Measurements from ENCODE around the gene GJB4. TPM values are rescaled to one million over a fixed set of nuclear protein-coding genes. Genes with fewer than 3 reads are reported as not detected.

The GJB4 gene
- total RNA-seq, 1 donor = not detected

GRCh38 chr1:34796990-34797389, 37.5 kb downstream of the GJB4 start:
- H2AFZ ChIP-seq (ENCODE audit: low read length) = no peak overlapping the region
- H3K79me2 ChIP-seq (ENCODE audit: insufficient read depth, low read length) = no peaks in the 10 kb centered on the region
- TF ChIP-seq, protein P1, sequence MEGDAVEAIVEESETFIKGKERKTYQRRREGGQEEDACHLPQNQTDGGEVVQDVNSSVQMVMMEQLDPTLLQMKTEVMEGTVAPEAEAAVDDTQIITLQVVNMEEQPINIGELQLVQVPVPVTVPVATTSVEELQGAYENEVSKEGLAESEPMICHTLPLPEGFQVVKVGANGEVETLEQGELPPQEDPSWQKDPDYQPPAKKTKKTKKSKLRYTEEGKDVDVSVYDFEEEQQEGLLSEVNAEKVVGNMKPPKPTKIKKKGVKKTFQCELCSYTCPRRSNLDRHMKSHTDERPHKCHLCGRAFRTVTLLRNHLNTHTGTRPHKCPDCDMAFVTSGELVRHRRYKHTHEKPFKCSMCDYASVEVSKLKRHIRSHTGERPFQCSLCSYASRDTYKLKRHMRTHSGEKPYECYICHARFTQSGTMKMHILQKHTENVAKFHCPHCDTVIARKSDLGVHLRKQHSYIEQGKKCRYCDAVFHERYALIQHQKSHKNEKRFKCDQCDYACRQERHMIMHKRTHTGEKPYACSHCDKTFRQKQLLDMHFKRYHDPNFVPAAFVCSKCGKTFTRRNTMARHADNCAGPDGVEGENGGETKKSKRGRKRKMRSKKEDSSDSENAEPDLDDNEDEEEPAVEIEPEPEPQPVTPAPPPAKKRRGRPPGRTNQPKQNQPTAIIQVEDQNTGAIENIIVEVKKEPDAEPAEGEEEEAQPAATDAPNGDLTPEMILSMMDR (IDR thresholded peaks at IDR 0.05; ENCODE audit: extremely low read depth, low read depth, low read length) = no peak
- H3K4me2 ChIP-seq (ENCODE audit: insufficient read depth, low read length) = no peak overlapping the region
- no peaks in the 10 kb centered on the region for H3K9me3 ChIP-seq (ENCODE audit: low read depth, low read length)
- H3K27me3 ChIP-seq (ENCODE audit: insufficient read depth, low read length) = peaks cover 15% of the 10 kb centered on the region
- H3K4me1 ChIP-seq (ENCODE audit: insufficient read depth, low read length) = peaks cover 5% of the 10 kb centered on the region
- H3K27ac ChIP-seq (ENCODE audit: low read depth, low read length) = no peak overlapping the region
- no peak overlapping the region for H3K4me3 ChIP-seq (ENCODE audit: insufficient read depth, low read length)
- H3K36me3 ChIP-seq (ENCODE audit: insufficient read depth, low read length) = no peaks in the 10 kb centered on the region
- peaks cover 2% of the 10 kb centered on the region for H4K20me1 ChIP-seq (ENCODE audit: insufficient read depth, low read length)
- no peak for DNase-seq (ENCODE audit: insufficient read length, low spot score, missing footprints)

DNA sequence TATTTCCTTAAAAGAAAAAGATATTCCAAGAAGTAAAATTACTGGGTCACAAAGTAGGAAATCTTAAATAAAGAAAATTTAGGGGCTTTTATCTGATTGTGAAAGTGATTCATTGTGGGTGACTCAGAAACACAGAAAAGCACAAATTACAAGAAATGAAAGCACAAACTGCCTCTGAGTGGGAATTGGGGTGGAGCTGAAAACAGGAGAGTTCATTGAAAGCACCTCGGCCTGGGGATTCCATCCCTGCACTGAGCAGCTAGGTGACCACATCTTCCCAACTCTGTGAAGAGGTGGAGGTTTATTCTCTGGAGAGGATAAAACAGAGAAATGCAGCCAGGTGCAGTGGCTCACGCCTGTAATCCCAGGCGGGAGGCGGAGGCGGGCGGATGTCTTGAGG, 40.7 kb downstream of the GJB4 start:
- Histone ChIP-seq H3K27ac (ENCODE audit: low read depth, low read length) (no peak overlapping the region), H3K36me3 (ENCODE audit: insufficient read depth, low read length) (no peaks in the 10 kb centered on the region), H3K79me2 (ENCODE audit: insufficient read depth, low read length) (no peaks in the 10 kb centered on the region), H2AFZ (ENCODE audit: low read length) (no peak overlapping the region), H3K4me3 (ENCODE audit: insufficient read depth, low read length) (no peak overlapping the region), H4K20me1 (ENCODE audit: insufficient read depth, low read length) (peaks cover 2% of the 10 kb centered on the region), H3K4me2 (ENCODE audit: insufficient read depth, low read length) (peak overlapping the region; percentile 43), H3K4me1 (ENCODE audit: insufficient read depth, low read length) (peaks cover 5% of the 10 kb centered on the region), H3K27me3 (ENCODE audit: insufficient read depth, low read length) (no peaks in the 10 kb centered on the region), H3K9me3 (ENCODE audit: low read depth, low read length) (no peaks in the 10 kb centered on the region)
- DNase-seq (ENCODE audit: insufficient read length, low spot score, missing footprints) = peak; percentile 91
- TF ChIP-seq, protein P1 (IDR thresholded peaks at IDR 0.05; ENCODE audit: extremely low read depth, low read depth, low read length) = no peak

DNA sequence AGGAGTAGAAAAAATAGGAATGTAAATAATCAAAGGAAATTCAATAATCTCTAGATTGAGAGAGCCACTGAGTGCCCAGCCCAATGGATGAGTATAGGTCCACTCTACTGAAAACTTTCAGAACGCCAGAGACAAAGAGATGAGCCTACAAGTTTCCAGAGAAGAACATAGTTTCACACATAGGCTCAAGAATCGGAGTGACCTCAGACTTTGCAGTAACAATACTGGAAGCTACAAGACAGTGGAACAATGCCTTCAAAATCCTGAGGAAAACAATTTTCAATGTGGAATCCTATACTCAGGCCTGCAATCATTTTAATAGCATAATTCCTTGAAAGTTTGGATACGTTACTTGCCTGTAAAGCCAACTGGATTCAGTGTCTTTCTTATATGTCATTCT, 44.2 kb downstream of the GJB4 start:
- Histone ChIP-seq H3K79me2 (ENCODE audit: insufficient read depth, low read length) (no peaks in the 10 kb centered on the region), H4K20me1 (ENCODE audit: insufficient read depth, low read length) (peaks cover 4% of the 10 kb centered on the region), H2AFZ (ENCODE audit: low read length) (no peak overlapping the region), H3K4me2 (ENCODE audit: insufficient read depth, low read length) (no peak overlapping the region), H3K36me3 (ENCODE audit: insufficient read depth, low read length) (no peaks in the 10 kb centered on the region), H3K9me3 (ENCODE audit: low read depth, low read length) (no peaks in the 10 kb centered on the region), H3K27me3 (ENCODE audit: insufficient read depth, low read length) (no peaks in the 10 kb centered on the region), H3K27ac (ENCODE audit: low read depth, low read length) (no peak overlapping the region), H3K4me3 (ENCODE audit: insufficient read depth, low read length) (no peak overlapping the region), H3K4me1 (ENCODE audit: insufficient read depth, low read length) (peaks cover 14% of the 10 kb centered on the region)
- no peak for DNase-seq (ENCODE audit: insufficient read length, low spot score, missing footprints)
- TF ChIP-seq, protein P1 (IDR thresholded peaks at IDR 0.05; ENCODE audit: extremely low read depth, low read depth, low read length) = no peak

GRCh38 chr1:34806396-34806795, 46.9 kb downstream of the GJB4 start:
- peak; percentile 69 for DNase-seq (ENCODE audit: insufficient read length, low spot score, missing footprints)
- no peaks in the 10 kb centered on the region for H3K9me3 ChIP-seq (ENCODE audit: low read depth, low read length)
- H3K27me3 ChIP-seq (ENCODE audit: insufficient read depth, low read length) = no peaks in the 10 kb centered on the region
- H4K20me1 ChIP-seq (ENCODE audit: insufficient read depth, low read length) = peaks cover 4% of the 10 kb centered on the region
- no peaks in the 10 kb centered on the region for H3K36me3 ChIP-seq (ENCODE audit: insufficient read depth, low read length)
- peaks cover 8% of the 10 kb centered on the region for H3K4me1 ChIP-seq (ENCODE audit: insufficient read depth, low read length)
- H3K4me2 ChIP-seq (ENCODE audit: insufficient read depth, low read length) = peak overlapping the region; percentile 34
- no peak overlapping the region for H3K4me3 ChIP-seq (ENCODE audit: insufficient read depth, low read length)
- TF ChIP-seq, protein P1 (IDR thresholded peaks at IDR 0.05; ENCODE audit: extremely low read depth, low read depth, low read length) = no peak
- no peak overlapping the region for H2AFZ ChIP-seq (ENCODE audit: low read length)
- no peak overlapping the region for H3K27ac ChIP-seq (ENCODE audit: low read depth, low read length)
- no peaks in the 10 kb centered on the region for H3K79me2 ChIP-seq (ENCODE audit: insufficient read depth, low read length)
